NCI-H187 treated with DMSO at 0.1 percent for 48 hours (cell line): ENCODE measurements around the gene FAM237B.
"Not testable (repeated sequence)": the region's sequence is repeated elsewhere in the genome, so short reads cannot be mapped to it uniquely, and the experiment has no call there.

Source experiments
- DNase-seq: peaks from one replicate; lab custom pipeline; 2025; lab: John Stamatoyannopoulos, UW

Gene FAM237B

GRCh38 chr7:90320801-90321494 is at the start of gene FAM237B:
Gene FAM237B, minus strand, starts transcription at chr7:90321304. Its CDS starts 1,556 bp downstream, at chr7:90319748.
- no peak for DNase-seq

DNA sequence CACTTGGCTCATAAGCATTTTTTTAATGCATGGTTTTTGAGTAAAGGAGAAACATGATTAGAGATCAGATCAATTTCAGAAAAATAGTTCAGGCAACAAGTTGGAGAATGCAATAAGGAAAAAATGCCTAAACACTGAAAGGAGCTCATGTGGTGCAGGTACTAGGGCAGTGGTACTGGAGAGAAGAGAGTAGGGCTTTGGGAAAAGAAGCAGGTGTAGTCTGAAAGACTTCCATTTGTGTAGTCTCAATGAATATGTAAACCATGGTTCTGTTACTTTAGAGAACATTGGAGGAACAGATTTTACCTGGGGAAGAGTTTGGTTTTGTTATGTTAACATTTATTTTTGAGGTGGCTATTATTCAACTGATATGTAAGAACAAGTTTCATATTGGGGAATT is 30.9 kb upstream of the FAM237B start:
- no peak for DNase-seq

GRCh38 chr7:90350032-90350431 is 28.9 kb upstream of the FAM237B start:
- DNase-seq: not testable (repeated sequence)

DNA sequence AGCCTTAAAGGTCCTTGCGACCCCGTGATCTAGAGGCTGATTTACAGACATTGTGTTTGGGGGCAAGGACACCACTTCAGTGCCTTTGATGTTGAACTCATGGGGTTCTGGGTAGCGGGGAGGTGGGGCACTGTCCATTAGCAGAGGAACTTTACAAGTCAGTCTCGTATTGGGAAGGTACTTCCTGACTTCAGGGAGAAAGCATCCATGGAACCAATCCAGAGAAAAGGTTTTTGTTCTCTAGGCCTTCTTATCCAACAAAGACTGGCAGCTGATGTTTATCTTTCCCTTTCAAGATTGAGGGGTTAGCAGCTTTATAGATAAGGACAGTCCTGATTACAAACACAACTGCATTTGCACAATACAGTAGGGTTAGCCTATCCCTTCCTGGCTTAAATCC is 28.2 kb upstream of the FAM237B start:
- DNase-seq: no peak

DNA sequence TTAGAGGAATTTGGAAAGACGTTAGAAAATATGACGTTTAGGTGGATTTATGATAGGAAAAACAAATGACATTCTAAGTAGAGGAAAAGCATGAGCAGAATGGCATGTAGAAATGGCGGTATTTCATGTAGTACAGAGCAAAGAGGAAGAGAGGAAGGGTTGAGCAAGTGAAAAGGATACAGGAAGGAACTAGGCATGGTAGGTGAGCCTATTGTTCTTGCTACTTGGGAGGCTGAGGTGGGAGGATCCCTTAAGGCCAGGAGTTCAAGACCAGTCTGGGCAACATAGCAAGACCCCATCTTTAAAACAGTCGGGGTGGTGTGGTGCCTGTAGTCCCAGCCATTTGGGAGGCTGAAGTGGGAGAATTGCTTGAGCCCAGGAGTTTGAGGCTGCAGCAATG is 26.7 kb upstream of the FAM237B start:
- no peak for DNase-seq

DNA sequence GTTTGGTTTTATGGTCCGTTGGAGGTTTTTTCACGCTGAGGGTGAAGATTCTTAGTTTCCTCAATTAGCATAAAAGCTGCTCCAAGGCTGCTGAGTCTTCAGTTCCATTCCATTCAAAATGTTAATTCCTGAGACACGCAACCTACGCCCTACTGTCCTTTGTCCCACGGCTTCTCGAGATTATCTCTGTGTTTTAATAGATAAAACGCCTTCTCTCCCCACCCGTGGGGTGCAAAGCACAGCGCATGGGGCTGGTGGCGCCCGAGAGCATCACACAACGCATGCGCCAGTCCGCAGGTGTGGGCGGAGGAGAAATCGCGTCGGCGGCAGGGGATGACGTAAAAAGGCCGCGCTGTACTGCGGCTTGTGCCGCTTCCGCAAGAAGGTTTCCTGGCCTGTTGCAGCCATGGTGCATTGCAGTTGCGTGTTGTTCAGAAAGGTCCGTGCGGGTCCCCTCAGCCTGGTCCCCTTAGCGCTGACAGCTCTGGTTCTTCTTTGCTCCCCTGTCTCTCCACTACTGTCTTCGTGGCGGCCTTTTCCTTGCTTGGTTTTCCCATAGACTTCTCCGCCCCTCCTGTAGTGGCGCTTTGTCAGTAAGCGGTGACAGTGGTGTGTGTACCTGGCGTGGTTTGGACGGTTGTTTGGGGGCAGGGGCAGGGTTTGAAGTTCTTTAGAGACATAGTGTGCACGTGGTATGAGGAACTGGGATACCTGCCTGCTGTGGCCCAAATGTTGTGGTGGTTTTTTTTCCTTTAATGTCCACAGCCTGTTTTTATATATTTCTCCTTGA is 25.4 kb upstream of the FAM237B start, which contains the start of gene GTPBP10:
Gene GTPBP10 (plus strand): TSS at position 381 of the 790 bp plus-strand sequence. CDS start 26 bp downstream, at position 407.
- DNase-seq: peak; percentile 84

GRCh38 chr7:90345595-90346335 is 24.7 kb upstream of the FAM237B start:
- no peak for DNase-seq

DNA sequence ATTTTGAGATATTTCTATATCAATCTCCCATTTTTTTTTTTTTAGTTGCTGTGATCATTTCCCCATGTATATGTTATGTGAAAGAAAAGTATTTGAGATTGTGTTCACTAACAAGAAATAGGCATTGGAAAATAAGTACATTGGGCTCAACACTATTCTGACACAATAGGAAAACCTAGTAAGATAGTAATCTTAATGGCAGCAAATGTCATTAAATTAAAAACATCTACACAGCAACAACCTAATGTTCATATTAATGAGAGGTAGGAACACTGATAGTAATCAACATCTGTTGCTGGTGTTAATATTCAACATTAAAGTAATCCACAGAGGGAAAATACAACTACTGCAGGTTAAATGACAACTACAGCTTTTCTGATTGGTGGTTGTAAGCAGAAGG is 23.9 kb upstream of the FAM237B start:
- DNase-seq: no peak

- DNase-seq: no peak
These were observed 16.0 kb upstream of the FAM237B start for GRCh38 chr7:90337106-90337505.

GRCh38 chr7:90334926-90335325 is 13.8 kb upstream of the FAM237B start:
- not testable (repeated sequence) for DNase-seq

DNA sequence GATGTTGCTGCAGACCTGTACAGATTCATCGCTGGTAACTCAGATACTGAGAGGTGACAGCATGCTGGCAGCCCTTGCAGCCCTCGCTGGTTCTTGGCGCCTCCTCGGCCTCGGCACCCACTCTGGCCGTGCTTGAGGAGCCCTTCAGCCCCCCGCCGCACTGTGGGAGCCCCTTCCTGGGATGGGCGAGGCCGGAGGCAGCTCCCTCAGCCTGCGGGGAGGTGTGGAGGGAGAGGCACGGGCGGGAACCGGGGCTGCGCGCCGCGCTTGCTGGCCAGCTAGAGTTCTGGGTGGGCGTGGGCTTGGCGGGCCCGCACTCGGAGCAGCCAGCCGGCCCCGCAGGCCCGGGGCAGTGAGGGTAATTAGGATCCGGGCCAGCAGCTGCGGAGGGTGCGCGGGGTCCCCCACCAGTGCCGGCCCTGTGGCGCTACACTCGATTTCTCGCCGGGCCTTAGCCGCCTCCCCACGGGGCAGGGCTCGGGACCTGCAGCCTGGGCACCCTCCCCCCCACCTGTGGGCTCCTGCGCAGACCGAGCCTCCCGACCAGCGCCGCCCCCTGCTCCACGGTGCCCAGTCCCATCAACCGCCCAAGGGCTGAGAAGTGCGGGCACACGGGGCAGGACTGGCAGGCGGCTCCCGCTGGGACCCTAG is 13.2 kb upstream of the FAM237B start:
- DNase-seq: no peak

GRCh38 chr7:90326500-90326899 is 5.4 kb upstream of the FAM237B start:
- DNase-seq: no peak

- DNase-seq: no peak
These were observed 1.7 kb upstream of the FAM237B start for GRCh38 chr7:90322837-90323236.

DNA sequence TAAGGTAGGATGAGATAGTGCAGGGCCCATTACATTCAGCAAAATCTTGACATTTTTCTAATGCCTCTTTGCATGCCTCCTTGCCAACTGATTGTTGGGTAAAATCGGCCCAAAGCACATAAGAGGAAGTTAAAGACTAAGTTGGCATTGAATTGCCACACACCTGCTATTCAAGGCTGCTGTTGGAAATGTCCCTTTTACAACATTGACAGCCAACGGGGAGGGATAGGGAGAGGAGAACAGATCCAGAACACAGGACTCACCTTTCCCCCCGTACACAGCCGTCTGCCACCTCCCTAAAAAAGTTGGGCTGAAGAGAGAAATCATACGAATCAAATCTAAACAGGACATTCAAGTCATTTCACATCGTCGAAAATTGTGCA is 695 bp downstream of the FAM237B start:
- no peak for DNase-seq

GRCh38 chr7:90320014-90320413 is 1.1 kb downstream of the FAM237B start:
- DNase-seq: no peak

GRCh38 chr7:90313907-90314306 is 7.2 kb downstream of the FAM237B start:
- DNase-seq: no peak

DNA sequence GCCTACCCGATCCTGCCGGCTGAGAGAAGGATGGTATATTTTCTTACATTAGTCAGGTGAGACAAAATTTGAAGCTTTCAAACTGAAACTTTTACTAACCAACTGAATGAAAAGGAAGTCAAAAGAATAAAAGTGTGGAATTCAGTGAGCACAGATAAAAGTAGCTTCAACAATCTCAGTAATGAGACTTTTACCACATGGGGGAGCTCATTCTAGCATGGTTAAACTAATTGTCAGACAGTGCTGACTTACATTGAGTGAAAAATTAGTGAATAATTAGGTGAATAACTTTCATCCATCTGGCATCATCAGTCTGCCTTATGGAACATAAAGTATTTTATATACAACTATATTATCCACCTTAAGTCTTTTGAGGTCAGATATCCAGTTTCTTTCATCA is 8.4 kb downstream of the FAM237B start:
- DNase-seq: no peak

- DNase-seq: no peak
These were observed 9.9 kb downstream of the FAM237B start for GRCh38 chr7:90311175-90311574.

DNA sequence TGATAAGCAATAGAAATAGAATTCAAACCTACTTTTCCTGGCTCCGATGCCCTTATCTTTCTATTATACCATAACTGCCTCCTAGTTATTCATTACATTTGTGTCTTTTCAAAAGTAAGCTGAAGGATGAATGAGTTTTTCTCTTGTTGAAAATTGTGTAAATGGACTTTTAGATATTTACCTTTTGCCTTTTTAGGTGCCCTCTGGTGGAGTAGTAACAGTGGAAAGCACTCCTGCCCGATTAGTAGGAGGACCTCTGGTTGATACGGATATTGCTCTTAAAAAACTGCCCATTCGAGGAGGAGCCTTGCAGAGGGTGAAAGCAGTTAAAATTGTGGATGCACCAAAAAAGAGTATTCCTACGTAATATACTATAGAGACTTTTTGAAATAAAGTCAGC is 11.2 kb downstream of the FAM237B start:
- DNase-seq: no peak

DNA sequence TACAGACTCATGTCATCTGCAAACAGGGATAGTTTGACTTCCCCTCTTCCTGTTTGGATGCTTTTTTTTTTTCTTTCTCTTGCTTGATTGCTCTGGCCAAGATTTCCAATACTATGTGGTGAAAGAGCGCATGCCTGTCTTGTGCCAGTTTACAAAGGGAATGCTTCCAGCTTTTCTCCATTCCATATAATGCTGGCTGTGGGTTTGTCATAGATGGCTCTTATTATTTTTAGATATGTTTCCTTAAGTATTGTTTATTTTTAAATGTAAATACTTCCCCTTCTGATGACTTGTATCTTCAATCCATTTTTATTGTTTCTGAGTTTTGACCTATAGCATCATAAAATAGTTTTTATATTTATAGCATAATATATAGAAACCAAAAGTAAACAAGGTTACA is 17.9 kb downstream of the FAM237B start:
- DNase-seq: no peak

- no peak for DNase-seq
These were observed 22.7 kb downstream of the FAM237B start for GRCh38 chr7:90298145-90299038.
